Thoracic aorta (tissue), 2 donors: Measurements from ENCODE around the gene NUMA1. TPM values are rescaled to one million over a fixed set of nuclear protein-coding genes. Genes with fewer than 3 reads are reported as not detected.
A peak's percentile ranks its signal among the peaks of the same experiment; 100 is the strongest.

Experiments
- ATAC-seq: fragments of 150-250 bp; one replicate; pipeline ENCODE4 v1.8.0; 2017; ENCODE audit warnings: low read depth; ENCODE audit not compliant: insufficient number of reproducible peaks, low FRiP score
- DNase-seq: peaks from one replicate; pipeline ENCODE4 v3.0.0-alpha.2; 2020; ENCODE audit warnings: low spot score
- H3K27ac ChIP-seq, 2 donors: fragments of 200-600 bp; sonication (generic); 1 replicate in 1 of 2; 2 replicates in 1 of 2; pipeline ENCODE4 v1.5.1; 2016; ENCODE audit warnings: mild to moderate bottlenecking in 2 of 2, moderate library complexity in 2 of 2
- H3K27me3 ChIP-seq: fragments of 200-600 bp; sonication (generic); replicated peaks from 2 replicates; pipeline ENCODE4 v1.6.0; 2016; ENCODE audit warnings: mild to moderate bottlenecking; ENCODE audit not compliant: insufficient read depth
- H3K36me3 ChIP-seq: fragments of 200-600 bp; sonication (generic); one replicate; pipeline ENCODE4 v1.5.1; 2016
- H3K4me1 ChIP-seq, 2 donors: fragments of 200-600 bp; sonication (generic); 1 replicate in 1 of 2; 2 replicates in 1 of 2; pipeline versions ENCODE4 v1.5.1 to v1.6.0; 2016; ENCODE audit warnings: low read depth in 2 of 2, mild to moderate bottlenecking in 1 of 2; ENCODE audit not compliant: control insufficient read depth in 1 of 2
- H3K4me3 ChIP-seq: fragments of 200-600 bp; sonication (generic); 2 replicates; pipeline ENCODE4 v1.5.1; 2016; ENCODE audit warnings: mild to moderate bottlenecking
- H3K9me3 ChIP-seq: fragments of 200-600 bp; sonication (generic); 2 replicates; pipeline ENCODE4 v1.5.1; 2016
- CTCF ChIP-seq: fragments of 200-600 bp; sonication (generic); IDR thresholded peaks from one replicate; pipeline ENCODE4 v1.5.1; 2019; ENCODE audit warnings: antibody characterized with exemption
- total RNA-seq, 2 donors: library from RNA; depleted of rRNA; stranded (reverse); fragments of >200 nt; gene quantifications; one replicate each; pipeline versions ENCODE4 v1.1.0 to v1.2.3, GENCODE V29; 2016

NUMA1 gene
- total RNA-seq, 2 donors from 2014 or later = 282 to 286 TPM

- Histone ChIP-seq H3K27me3 (no peaks in the 10 kb centered on the region), H3K27ac (no peak overlapping the region), H3K9me3 (no peaks in the 10 kb centered on the region), H3K4me1 (no peaks in the 10 kb centered on the region), H3K36me3 (peaks cover 7% of the 10 kb centered on the region), H3K4me3 (no peak overlapping the region)
- ATAC-seq (peak; percentile 67), DNase-seq (no peak)
- peak; percentile 76 for TF ChIP-seq CTCF
Observed at GRCh38 chr11:71977743-71978418, 102.5 kb downstream of the NUMA1 start.

- Histone ChIP-seq H3K27ac (no peak overlapping the region), H3K36me3 (peaks cover 6% of the 10 kb centered on the region), H3K4me3 (no peak overlapping the region), H3K4me1 (no peaks in the 10 kb centered on the region), H3K27me3 (no peaks in the 10 kb centered on the region), H3K9me3 (no peaks in the 10 kb centered on the region)
- no peak for TF ChIP-seq CTCF
- ATAC-seq (no peak), DNase-seq (no peak)
Observed at GRCh38 chr11:71977090-71977489, 103.3 kb downstream of the NUMA1 start.

- ATAC-seq = no peak
- no peaks in the 10 kb centered on the region for H3K4me1 ChIP-seq
Observed at GRCh38 chr11:71976551-71976950, 103.8 kb downstream of the NUMA1 start.

GRCh38 chr11:71971680-71972079 lies 108.7 kb downstream of the NUMA1 start:
- ATAC-seq = no peak
- H3K27ac ChIP-seq = no peak overlapping the region

More at GRCh38 chr11:71976551-71976950, 103.8 kb downstream of the NUMA1 start:
- H3K27me3 ChIP-seq = no peaks in the 10 kb centered on the region
- no peaks in the 10 kb centered on the region for H3K9me3 ChIP-seq
- H3K36me3 ChIP-seq = peaks cover 2% of the 10 kb centered on the region
- no peak overlapping the region for H3K27ac ChIP-seq
- DNase-seq = no peak
- H3K4me3 ChIP-seq = no peak overlapping the region
- TF ChIP-seq CTCF = no peak

GRCh38 chr11:71964641-71965040 lies 115.7 kb downstream of the NUMA1 start:
- Histone ChIP-seq H3K4me3 (no peak overlapping the region), H3K27me3 (no peaks in the 10 kb centered on the region), H3K4me1 (peaks cover 0 to 9% of the 10 kb centered on the region in 2 donors), H3K27ac (no peak overlapping the region), H3K36me3 (peaks cover 23% of the 10 kb centered on the region), H3K9me3 (no peaks in the 10 kb centered on the region)
- ATAC-seq = no peak
- no peak for TF ChIP-seq CTCF
- DNase-seq = no peak

More at GRCh38 chr11:71971680-71972079, 108.7 kb downstream of the NUMA1 start:
- Histone ChIP-seq H3K4me3 (no peak overlapping the region), H3K4me1 (no peaks in the 10 kb centered on the region), H3K27me3 (no peaks in the 10 kb centered on the region), H3K9me3 (no peaks in the 10 kb centered on the region), H3K36me3 (peaks cover 8% of the 10 kb centered on the region)
- no peak for TF ChIP-seq CTCF
- DNase-seq = no peak
